GM12878 (cell line): ENCODE measurements around the gene TACR2. TPM values are rescaled to one million over a fixed set of nuclear protein-coding genes. Genes with fewer than 3 reads are reported as not detected.

Experiments
- ATAC-seq: fragments of 200-7000 bp; cut with Tn5 transposase; 3 replicates; pipeline ENCODE4 v1.9.1; 2020; ENCODE audit warnings: mild to moderate bottlenecking, moderate library complexity
- BruUV-seq: library from RNA; stranded (reverse); fragments of 400-500 nt; replicated peaks from 2 replicates; lab custom pipeline; 2021; lab: Mats Ljungman, UMichigan
- CTCF ChIA-PET: fragments of 300-600 bp; sonication (Branson Sonifier 250); formaldehyde crosslinking; extraction: SDS; loops from one replicate; lab custom pipeline; 2021; ENCODE audit warnings: inconsistent platforms; lab: Yijun Ruan, JAX
- POLR2A ChIA-PET: fragments of 350-600 bp; formaldehyde crosslinking; extraction: SDS; loops from one replicate; lab custom pipeline; 2021; ENCODE audit warnings: inconsistent platforms; lab: Charles Lee
- RAD21 ChIA-PET: fragments of 300-600 bp; sonication (Branson Sonifier 250); formaldehyde crosslinking; loops from one replicate; lab custom pipeline; 2023; ENCODE audit warnings: antibody characterized with exemption; ENCODE audit not compliant: unreplicated experiment; lab: Charles Lee
- SMC1A ChIA-PET: fragments of 300-600 bp; sonication (Branson Sonifier 250); formaldehyde crosslinking; loops from one replicate; lab custom pipeline; 2023; ENCODE audit not compliant: unreplicated experiment, uncharacterized antibody; lab: Charles Lee
- DNase-seq: peaks from one replicate; pipeline ENCODE4 v3.0.0-alpha.2; 2011; ENCODE audit warnings: low read depth, low spot score
- FAIRE-seq: peaks from 3 replicates; lab custom pipeline; 2011; peaks lifted over from hg19 to GRCh38; lab: Jason Lieb, UNC
- H2AFZ ChIP-seq: 2 replicates; pipeline ENCODE4 v1.6.0; 2011; ENCODE audit warnings: low read depth, low read length, control low read depth; ENCODE audit not compliant: control insufficient read depth
- H3K27ac ChIP-seq: 2 replicates; pipeline ENCODE4 v1.5.1; 2011; ENCODE audit warnings: control low read depth; ENCODE audit not compliant: control insufficient read depth, insufficient read depth
- H3K27me3 ChIP-seq, 2 experiments: replicated peaks in 1 of 2; 2 replicates each; pipeline versions ENCODE4 v1.6.0 to v1.6.1; 2011; ENCODE audit warnings: low read length in 1 of 2; ENCODE audit not compliant: control insufficient read depth in 2 of 2, insufficient read depth in 2 of 2
- H3K36me3 ChIP-seq, 2 experiments: 2 replicates each; pipeline ENCODE4 v1.5.1; 2011; ENCODE audit warnings: low read length in 1 of 2; ENCODE audit not compliant: control insufficient read depth in 2 of 2, insufficient read depth in 2 of 2
- H3K4me1 ChIP-seq: 2 replicates; pipeline ENCODE4 v1.6.1; 2011; ENCODE audit warnings: mild to moderate bottlenecking, low read length, moderate library complexity, mixed read lengths; ENCODE audit not compliant: control insufficient read depth, insufficient read depth
- H3K4me2 ChIP-seq: 2 replicates; pipeline ENCODE4 v1.6.0; 2011; ENCODE audit warnings: control low read depth; ENCODE audit not compliant: control insufficient read depth, insufficient read depth
- H3K4me3 ChIP-seq: fragments of 200-600 bp; sonication (generic); 2 replicates; pipeline ENCODE4 v1.5.1; 2016
- H3K79me2 ChIP-seq: 2 replicates; pipeline ENCODE4 v1.6.0; 2011; ENCODE audit warnings: low read length; ENCODE audit not compliant: control insufficient read depth, insufficient read depth
- H3K9ac ChIP-seq: 2 replicates; pipeline ENCODE4 v1.8.0; 2011; ENCODE audit warnings: low read length, control low read depth, mixed read lengths; ENCODE audit not compliant: control insufficient read depth, insufficient read depth
- H3K9me3 ChIP-seq: replicated peaks from 3 replicates; pipeline ENCODE4 v1.5.1; 2011; ENCODE audit warnings: mild to moderate bottlenecking, low read length; ENCODE audit not compliant: control insufficient read depth, insufficient read depth
- H4K20me1 ChIP-seq: 2 replicates; pipeline ENCODE4 v1.6.0; 2011; ENCODE audit not compliant: control insufficient read depth, insufficient read depth
- HCFC1 ChIP-seq: fragments of 150-350 bp; IDR thresholded peaks from 2 replicates; pipeline ENCODE4 v1.6.1; 2014; ENCODE audit warnings: low read length
- IKZF2 ChIP-seq, 2 experiments: fragments of 450-650 bp; IDR thresholded peaks; 2 replicates each; pipeline ENCODE4 v1.6.1; 2017; ENCODE audit warnings: mild to moderate bottlenecking in 2 of 2, moderate library complexity in 2 of 2
- NBN ChIP-seq: fragments of 450-650 bp; IDR thresholded peaks from 2 replicates; pipeline ENCODE4 v1.6.1; 2016
- NFIC ChIP-seq: IDR thresholded peaks from 2 replicates; pipeline ENCODE4 v1.6.1; 2012; ENCODE audit warnings: low read depth, mild to moderate bottlenecking, inconsistent platforms, low read length, moderate library complexity
- RCOR1 ChIP-seq: conservative IDR thresholded peaks from 2 replicates; pipeline ENCODE4 v1.6.1; 2012; ENCODE audit warnings: low read depth, low read length, improper control_type of control experiment
- RELA ChIP-seq: fragments of 450-650 bp; IDR thresholded peaks from 2 replicates; pipeline ENCODE4 v1.8.0; 2014; ENCODE audit warnings: borderline replicate concordance; ENCODE audit not compliant: partially characterized antibody
- SMARCA5 ChIP-seq: fragments of 450-650 bp; IDR thresholded peaks from 2 replicates; pipeline ENCODE4 v1.6.1; 2017; ENCODE audit warnings: mild to moderate bottlenecking
- SREBF1 ChIP-seq: IDR thresholded peaks from 2 replicates; pipeline ENCODE4 v1.6.1; 2012; ENCODE audit warnings: mild to moderate bottlenecking, low read length
- STAT3 ChIP-seq: IDR thresholded peaks from 2 replicates; pipeline ENCODE4 v1.6.1; 2011; ENCODE audit warnings: low read depth, low read length, improper control_type of control experiment
- TARDBP ChIP-seq: IDR thresholded peaks from 2 replicates; pipeline ENCODE4 v1.6.1; 2016; ENCODE audit warnings: borderline replicate concordance
- ZBTB4 ChIP-seq: fragments of 450-650 bp; formaldehyde crosslinking; IDR thresholded peaks from 2 replicates; pipeline ENCODE4 v1.4.0; 2022; ENCODE audit warnings: mild to moderate bottlenecking, moderate library complexity
- ZNF274 ChIP-seq: IDR thresholded peaks from one replicate; pipeline ENCODE4 v1.8.0; 2011; ENCODE audit not compliant: insufficient read length, insufficient read depth
- WGBS: methylation state at CpG from one replicate; pipeline ENCODE4 v1.1.6; 2016; ENCODE audit warnings: low lambda C conversion rate; ENCODE audit not compliant: insufficient replicate concordance, insufficient coverage; ENCODE audit errors: missing lambda C conversion rate; 5-methylcytosine and 5-hydroxymethylcytosine counted together
- in situ Hi-C: fragments of 300-500 bp; cut with MboI; formaldehyde crosslinking; loops from 9 replicates; pipeline ENCODE4 v1.14.3; 2018; ENCODE audit warnings: mixed read lengths
- intact Hi-C: fragments of 100-400 bp; cut with micrococcal nuclease; formaldehyde crosslinking; loops from one replicate; pipeline ENCODE4 v1.14.2; 2022; ENCODE audit not compliant: unreplicated experiment
- polyA plus RNA-seq, 11 experiments: library from polyadenylated mRNA; depleted of rRNA in 4 of 11; unstranded in 6 of 11; stranded (reverse) in 5 of 11; fragments of >200 nt; fragmentation: Nextera tagmentation in 4 of 11; fragmentation: Illumina TruSeq in 1 of 11; extraction: Ambion mirVana in 4 of 11; extraction: Trizol in 1 of 11; gene quantifications; 1 replicate in 1 of 11; 2 replicates in 10 of 11; pipeline versions ENCODE4 v1.2.1 to v1.2.3, GENCODE V29; 2011 to 2016; ENCODE audit warnings: inconsistent platforms in 2 of 11, missing spikeins in 2 of 11, low read depth in 1 of 11
- total RNA-seq, 4 experiments: library from RNA; depleted of rRNA in 3 of 4; stranded (reverse); fragments of >200 nt in 3 of 4; fragmentation: Illumina TruSeq in 1 of 4; extraction: Trizol in 1 of 4; gene quantifications; 2 replicates each; pipeline versions ENCODE4 v1.2.1 to v1.2.3, GENCODE V29; 2013 to 2021

TACR2 gene
- total and polyA plus RNA-seq, 10 of the 15 experiments (the other 5 are each of a cell fraction or from before 2014, with no cell fraction given) = 0.11 TPM; not detected in 9

- Histone ChIP-seq H3K27ac (no peak overlapping the region), H3K27me3 (no peaks in the 10 kb centered on the region), H3K36me3 (peaks cover 21 to 32% of the 10 kb centered on the region in 2 experiments), H3K4me2 (no peak overlapping the region), H2AFZ (no peak overlapping the region), H3K9ac (no peak overlapping the region), H3K4me1 (peaks cover 3% of the 10 kb centered on the region; the same call in 1 of the 2 replicates), H3K79me2 (no peaks in the 10 kb centered on the region), H3K9me3 (no peaks in the 10 kb centered on the region), H4K20me1 (no peaks in the 10 kb centered on the region), H3K4me3 (no peak overlapping the region)
- WGBS = 94% methylated on average over 6 of the region's 6 CpGs
- POLR2A ChIA-PET = interaction anchor here (0.5 kb wide), 1 partner anchor 69 kb away, joined by 10 read pairs; no protein-coding TSS in a partner anchor
- SMC1A ChIA-PET = no interaction called here
- BruUV-seq = no TSS peak
- DNase-seq (no peak), FAIRE-seq (no peak), ATAC-seq (no peak)
- TF ChIP-seq RCOR1 (no peak), ZNF274 (no peak), NFIC (no peak), IKZF2 (IDR thresholded peaks at IDR 0.05) (no peak), TARDBP (no peak)
- CTCF ChIA-PET = interaction anchor here (0.6 kb wide), 1 partner anchor 1422 kb away, joined by 3 read pairs; no protein-coding TSS in a partner anchor
- intact Hi-C loops = no loop called here
- in situ Hi-C loops = no loop called here
- RAD21 ChIA-PET = no interaction called here
Measured at GRCh38 chr10:69377191-69377590, 39.5 kb downstream of the TACR2 start.

GRCh38 chr10:69376662-69377061 lies 40.1 kb downstream of the TACR2 start:
- H3K79me2 ChIP-seq = no peaks in the 10 kb centered on the region
- RAD21 ChIA-PET = no interaction called here
- TF ChIP-seq ZBTB4 (CRISPR knock-in tag) (no peak), HCFC1 (no peak), SREBF1 (no peak), SMARCA5 (no peak), NBN (no peak), STAT3 (no peak), RELA (no peak)
- CTCF ChIA-PET = no interaction called here
- H2AFZ ChIP-seq = no peak overlapping the region
- in situ Hi-C loops (no loop called here), intact Hi-C loops (no loop called here)
- no peaks in the 10 kb centered on the region for H3K9me3 ChIP-seq
- FAIRE-seq (no peak), ATAC-seq (no peak), DNase-seq (no peak)
- no peak overlapping the region for H3K9ac ChIP-seq
- no peaks in the 10 kb centered on the region for H4K20me1 ChIP-seq
- BruUV-seq = no TSS peak
- no peaks in the 10 kb centered on the region for H3K27me3 ChIP-seq
- H3K4me2 ChIP-seq = no peak overlapping the region
- H3K4me3 ChIP-seq = no peak overlapping the region
- H3K27ac ChIP-seq = no peak overlapping the region
- peaks cover 21 to 36% of the 10 kb centered on the region in 2 experiments for H3K36me3 ChIP-seq
- SMC1A ChIA-PET = no interaction called here
- H3K4me1 ChIP-seq = peaks cover 3% of the 10 kb centered on the region; the same call in 1 of the 2 replicates
- 88% methylated on average over 11 of the region's 11 CpGs for WGBS
- POLR2A ChIA-PET = interaction anchor here (0.5 kb wide), 1 partner anchor 70 kb away, joined by 10 read pairs; no protein-coding TSS in a partner anchor
